ENCODE data around the gene CSPG4.

Gene CSPG4

GRCh38 chr15:75661756-75662140 is 50.9 kb downstream of the CSPG4 start:
- Histone ChIP-seq H3K4me3 (ENCODE audit: low read depth, low read length, poor library complexity, severe bottlenecking) (no peak overlapping the region), H3K4me1 (ENCODE audit: insufficient read depth, low read length, severe bottlenecking) (no peaks in the 10 kb centered on the region), H3K36me3 (ENCODE audit: insufficient read depth, low read length) (no peaks in the 10 kb centered on the region), H3K4me2 (ENCODE audit: low read length) (no peak overlapping the region), H3K79me2 (ENCODE audit: insufficient read depth, low read length) (no peaks in the 10 kb centered on the region), H3K9me2 (ENCODE audit: low read depth, low read length) (no peaks in the 10 kb centered on the region), H3K27ac (ENCODE audit: low read depth, low read length, poor library complexity, severe bottlenecking) (no peak overlapping the region), H4K20me1 (ENCODE audit: insufficient read depth, low read length) (no peaks in the 10 kb centered on the region), H3F3A (ENCODE audit: insufficient read depth, low read length) (no peaks in the 10 kb centered on the region), H3K9ac (ENCODE audit: low read length) (no peak overlapping the region), H3K27me3 (ENCODE audit: insufficient read depth, low read length) (peaks cover 16% of the 10 kb centered on the region; the same call in 1 of the 2 replicates), H3K9me3 (ENCODE audit: low read length) (no peaks in the 10 kb centered on the region), H2AFZ (ENCODE audit: low read length) (no peak overlapping the region)
- TF ChIP-seq CTCF (IDR thresholded peaks at IDR 0.05; ENCODE audit: low read length), result no peak
- no peak for TF ChIP-seq EZH2 (IDR thresholded peaks at IDR 0.05; ENCODE audit: borderline replicate concordance, low read length)

- Histone ChIP-seq H3K4me3 (ENCODE audit: low read depth, low read length, poor library complexity, severe bottlenecking) (no peak overlapping the region), H3K36me3 (ENCODE audit: insufficient read depth, low read length) (no peaks in the 10 kb centered on the region), H3K27me3 (ENCODE audit: insufficient read depth, low read length) (peaks cover 16% of the 10 kb centered on the region; the same call in 1 of the 2 replicates), H2AFZ (ENCODE audit: low read length) (no peak overlapping the region), H3K9ac (ENCODE audit: low read length) (no peak overlapping the region), H3K9me3 (ENCODE audit: low read length) (no peaks in the 10 kb centered on the region), H3K79me2 (ENCODE audit: insufficient read depth, low read length) (no peaks in the 10 kb centered on the region), H4K20me1 (ENCODE audit: insufficient read depth, low read length) (no peaks in the 10 kb centered on the region), H3K9me2 (ENCODE audit: low read depth, low read length) (no peaks in the 10 kb centered on the region), H3K27ac (ENCODE audit: low read depth, low read length, poor library complexity, severe bottlenecking) (no peak overlapping the region), H3K4me2 (ENCODE audit: low read length) (no peak overlapping the region), H3F3A (ENCODE audit: insufficient read depth, low read length) (no peaks in the 10 kb centered on the region), H3K4me1 (ENCODE audit: insufficient read depth, low read length, severe bottlenecking) (no peaks in the 10 kb centered on the region)
- TF ChIP-seq CTCF (IDR thresholded peaks at IDR 0.05; ENCODE audit: low read length) (no peak), EZH2 (IDR thresholded peaks at IDR 0.05; ENCODE audit: borderline replicate concordance, low read length) (no peak)
Measured at GRCh38 chr15:75661100-75661755, 51.4 kb downstream of the CSPG4 start.

- peaks cover 16% of the 10 kb centered on the region; the same call in 1 of the 2 replicates for H3K27me3 ChIP-seq (ENCODE audit: insufficient read depth, low read length)
- H3F3A ChIP-seq (ENCODE audit: insufficient read depth, low read length), result no peaks in the 10 kb centered on the region
- no peaks in the 10 kb centered on the region for H4K20me1 ChIP-seq (ENCODE audit: insufficient read depth, low read length)
- no peak for TF ChIP-seq CTCF (IDR thresholded peaks at IDR 0.05; ENCODE audit: low read length)
- TF ChIP-seq EZH2 (IDR thresholded peaks at IDR 0.05; ENCODE audit: borderline replicate concordance, low read length), result no peak
- H2AFZ ChIP-seq (ENCODE audit: low read length), result no peak overlapping the region
- no peak overlapping the region for H3K27ac ChIP-seq (ENCODE audit: low read depth, low read length, poor library complexity, severe bottlenecking)
- H3K4me3 ChIP-seq (ENCODE audit: low read depth, low read length, poor library complexity, severe bottlenecking), result no peak overlapping the region
- no peaks in the 10 kb centered on the region for H3K79me2 ChIP-seq (ENCODE audit: insufficient read depth, low read length)
- no peaks in the 10 kb centered on the region for H3K36me3 ChIP-seq (ENCODE audit: insufficient read depth, low read length)
- H3K4me1 ChIP-seq (ENCODE audit: insufficient read depth, low read length, severe bottlenecking), result no peaks in the 10 kb centered on the region
- no peaks in the 10 kb centered on the region for H3K9me2 ChIP-seq (ENCODE audit: low read depth, low read length)
- no peak overlapping the region for H3K9ac ChIP-seq (ENCODE audit: low read length)
- no peak overlapping the region for H3K4me2 ChIP-seq (ENCODE audit: low read length)
- H3K9me3 ChIP-seq (ENCODE audit: low read length), result no peaks in the 10 kb centered on the region
Measured at GRCh38 chr15:75659928-75660645, 52.6 kb downstream of the CSPG4 start.

Measured in OCI-LY1 (cell line).